Choroid plexus epithelial cell (primary cell): Measurements from ENCODE around the gene CLTCL1.

ENCODE experiments used
- DNase-seq: peaks from one replicate; pipeline ENCODE4 v3.0.0-alpha.2; 2010; ENCODE audit warnings: low read depth
- H3K4me3 ChIP-seq: 2 replicates; pipeline ENCODE4 v1.5.1; 2011; ENCODE audit warnings: low read depth, mild to moderate bottlenecking, control low read depth, low read length, moderate library complexity
- TF ChIP-seq, protein P1 (sequence below): conservative IDR thresholded peaks from 2 replicates; pipeline ENCODE4 v1.5.1; 2011; ENCODE audit warnings: low read depth, mild to moderate bottlenecking, control low read depth, inconsistent platforms, low read length, moderate library complexity

CLTCL1 gene

GRCh38 chr22:19218541-19219233, 72.8 kb downstream of the CLTCL1 start:
- no peak for DNase-seq
- no peak overlapping the region for H3K4me3 ChIP-seq
- TF ChIP-seq, protein P1, sequence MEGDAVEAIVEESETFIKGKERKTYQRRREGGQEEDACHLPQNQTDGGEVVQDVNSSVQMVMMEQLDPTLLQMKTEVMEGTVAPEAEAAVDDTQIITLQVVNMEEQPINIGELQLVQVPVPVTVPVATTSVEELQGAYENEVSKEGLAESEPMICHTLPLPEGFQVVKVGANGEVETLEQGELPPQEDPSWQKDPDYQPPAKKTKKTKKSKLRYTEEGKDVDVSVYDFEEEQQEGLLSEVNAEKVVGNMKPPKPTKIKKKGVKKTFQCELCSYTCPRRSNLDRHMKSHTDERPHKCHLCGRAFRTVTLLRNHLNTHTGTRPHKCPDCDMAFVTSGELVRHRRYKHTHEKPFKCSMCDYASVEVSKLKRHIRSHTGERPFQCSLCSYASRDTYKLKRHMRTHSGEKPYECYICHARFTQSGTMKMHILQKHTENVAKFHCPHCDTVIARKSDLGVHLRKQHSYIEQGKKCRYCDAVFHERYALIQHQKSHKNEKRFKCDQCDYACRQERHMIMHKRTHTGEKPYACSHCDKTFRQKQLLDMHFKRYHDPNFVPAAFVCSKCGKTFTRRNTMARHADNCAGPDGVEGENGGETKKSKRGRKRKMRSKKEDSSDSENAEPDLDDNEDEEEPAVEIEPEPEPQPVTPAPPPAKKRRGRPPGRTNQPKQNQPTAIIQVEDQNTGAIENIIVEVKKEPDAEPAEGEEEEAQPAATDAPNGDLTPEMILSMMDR: no peak

DNA sequence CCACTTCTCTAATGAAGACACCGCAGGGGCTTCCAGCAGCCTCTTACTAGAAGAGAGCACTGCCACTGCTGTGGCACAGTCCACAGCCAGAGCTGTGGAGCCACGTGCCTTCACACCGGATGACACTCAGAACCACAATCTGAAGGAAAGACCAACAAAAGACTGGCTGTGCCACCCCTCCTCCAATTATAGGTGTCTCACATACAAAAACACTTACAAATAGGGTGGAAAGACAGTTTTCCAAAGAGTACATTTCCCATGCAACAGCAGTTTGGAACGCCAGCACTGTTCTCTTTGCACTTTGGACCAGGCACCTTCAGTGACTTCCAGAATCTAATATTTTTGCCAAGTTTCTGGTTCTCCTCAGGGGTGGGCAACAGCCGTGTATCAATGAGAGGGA, 74.9 kb downstream of the CLTCL1 start:
- TF ChIP-seq, protein P1: no peak
- no peak for DNase-seq
- no peak overlapping the region for H3K4me3 ChIP-seq

DNA sequence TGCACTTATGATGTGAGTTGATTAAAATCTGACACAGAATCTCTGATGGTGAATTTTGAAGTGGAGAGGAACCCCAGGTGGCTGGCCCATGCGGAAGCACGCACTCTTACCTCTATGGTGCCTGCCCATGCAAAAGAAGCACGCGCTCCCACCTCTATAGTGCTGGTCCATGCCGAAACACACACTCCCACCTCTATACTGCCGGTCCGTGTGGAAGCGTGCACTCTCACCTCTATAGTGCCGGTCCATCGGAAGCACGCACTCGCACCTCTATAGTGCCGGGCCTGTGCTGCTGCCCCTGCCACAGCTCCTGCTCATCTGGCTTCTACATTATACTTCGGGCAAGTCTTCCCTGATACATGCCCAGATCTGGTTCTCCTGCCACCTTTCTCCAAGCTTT, 76.2 kb downstream of the CLTCL1 start:
- H3K4me3 ChIP-seq: no peak overlapping the region
- TF ChIP-seq, protein P1: no peak
- no peak for DNase-seq

DNA sequence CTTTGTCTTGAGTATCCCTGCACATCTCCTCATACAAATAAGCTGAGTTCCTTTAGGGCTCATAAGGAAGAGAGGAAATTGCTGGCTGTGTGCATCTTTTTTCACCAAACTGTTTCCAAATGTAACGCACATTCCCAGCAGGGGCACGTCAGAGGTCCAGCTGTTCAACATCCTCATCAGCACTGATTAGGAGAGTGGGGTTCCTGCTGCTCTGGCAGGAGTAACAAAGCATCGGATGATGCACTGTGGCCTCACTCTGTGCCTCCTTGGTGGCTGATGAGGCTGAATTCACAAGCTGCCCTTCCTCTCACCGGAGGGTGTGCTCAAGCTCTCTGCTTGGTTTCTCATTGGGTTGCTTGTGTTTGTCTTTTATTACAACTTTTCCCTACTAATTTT, 77.4 kb downstream of the CLTCL1 start:
- peak; percentile 49 for DNase-seq

GRCh38 chr22:19213442-19214077, 78.0 kb downstream of the CLTCL1 start:
- no peak overlapping the region for H3K4me3 ChIP-seq
- TF ChIP-seq, protein P1: no peak
- DNase-seq: no peak

More for the DNA sequence above, 77.4 kb downstream of the CLTCL1 start:
- TF ChIP-seq, protein P1: peak; percentile 6
- no peak overlapping the region for H3K4me3 ChIP-seq

GRCh38 chr22:19213001-19213400, 78.5 kb downstream of the CLTCL1 start:
- no peak overlapping the region for H3K4me3 ChIP-seq
- TF ChIP-seq, protein P1: no peak
- no peak for DNase-seq

DNA sequence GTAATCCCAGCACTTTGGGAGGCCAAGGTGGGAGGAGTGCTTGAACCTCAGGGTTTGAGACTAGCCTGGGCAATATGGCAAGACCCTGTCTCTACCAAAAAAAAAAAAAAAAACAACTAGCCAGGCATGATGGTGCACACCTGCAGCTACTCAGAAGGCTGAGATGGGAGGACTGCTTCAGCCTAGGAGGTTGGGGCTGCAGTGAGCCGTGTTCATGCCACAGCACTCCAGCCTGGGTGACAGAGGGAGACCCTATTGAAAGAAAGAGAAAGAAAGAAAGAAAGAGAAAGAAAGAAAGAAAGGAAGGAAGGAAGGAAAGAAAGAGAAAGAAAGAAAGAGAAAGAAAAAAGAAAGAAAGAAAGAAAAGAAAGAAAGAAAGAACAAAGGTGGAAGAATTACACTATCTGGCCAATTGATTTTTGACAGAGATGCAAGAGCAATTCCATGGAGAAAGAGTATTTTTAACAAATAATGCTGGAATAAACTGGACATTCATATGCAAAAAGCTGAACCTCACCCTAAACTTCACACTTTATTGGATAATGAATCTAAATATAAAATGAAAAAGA, 79.1 kb downstream of the CLTCL1 start:
- no peak for DNase-seq
- TF ChIP-seq, protein P1: no peak
- H3K4me3 ChIP-seq: no peak overlapping the region
